CD4-positive, alpha-beta T cell treated with Interleukin-12 subunit alpha and Interleukin-12 subunit beta, for 1 hour (primary cell): ENCODE results near the gene TNFAIP8L3.
A peak's percentile ranks its signal among the peaks of the same experiment; 100 is the strongest.

Experiments
- DNase-seq: peaks from one replicate; pipeline ENCODE4 v3.0.0-alpha.2; 2020

TNFAIP8L3 gene

DNA sequence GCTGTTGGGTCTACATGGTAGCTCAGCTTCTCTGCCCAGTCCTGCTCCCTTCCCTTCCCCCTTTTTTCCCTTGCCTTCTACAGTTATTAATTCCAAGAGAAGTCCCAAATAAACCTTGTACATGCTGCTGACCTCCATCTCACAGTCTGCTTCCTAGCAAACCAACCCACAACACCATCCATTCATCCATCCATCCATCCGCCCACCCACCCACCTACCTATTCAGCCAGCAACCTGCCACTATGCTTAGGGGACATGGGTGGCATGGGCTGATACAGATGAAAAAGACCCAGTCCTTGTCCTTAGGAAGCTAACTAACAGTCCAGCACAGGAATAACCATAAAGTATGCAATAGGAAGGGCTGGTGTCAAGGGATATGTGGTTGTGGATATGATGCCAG is 5.7 kb downstream of the TNFAIP8L3 start:
- no peak for DNase-seq

DNA sequence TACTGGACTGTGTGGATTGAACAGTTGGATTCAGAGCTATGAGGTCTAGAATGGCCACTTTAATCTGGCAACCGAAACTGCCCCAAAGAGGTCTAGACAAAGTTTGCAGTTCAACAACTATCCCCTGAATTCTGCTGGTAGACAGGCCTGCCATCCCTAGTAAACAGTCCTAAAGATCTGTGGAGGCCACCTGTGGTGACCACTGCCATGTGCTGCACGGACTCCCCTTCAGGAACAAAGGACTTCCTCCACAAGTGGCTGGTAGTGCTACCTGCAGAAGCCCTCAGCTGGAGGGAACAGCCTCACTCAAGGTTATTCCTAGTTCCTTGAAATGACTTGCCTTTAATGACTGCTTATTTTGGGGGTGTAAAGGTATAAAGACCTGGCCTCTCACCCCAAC is 6.1 kb downstream of the TNFAIP8L3 start:
- no peak for DNase-seq

DNA sequence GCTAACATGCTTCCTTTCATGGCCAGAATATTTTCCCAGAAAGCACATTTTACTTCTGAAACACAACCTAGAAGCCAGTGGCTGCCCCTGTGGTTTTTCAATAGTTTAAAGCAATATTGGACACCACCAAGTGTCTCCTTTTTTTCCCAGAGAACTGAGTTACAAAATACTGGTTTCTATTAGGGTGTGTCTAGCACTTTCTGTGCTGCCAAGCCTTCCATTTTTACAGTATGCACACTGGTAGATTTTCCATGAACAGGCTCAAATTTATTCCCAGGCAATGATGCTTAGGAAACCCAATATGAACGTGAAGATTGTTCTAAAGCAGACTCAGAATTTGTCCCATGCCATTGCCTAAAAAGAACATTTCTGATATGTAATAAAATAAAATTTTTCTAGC is 7.2 kb downstream of the TNFAIP8L3 start:
- DNase-seq: no peak

DNA sequence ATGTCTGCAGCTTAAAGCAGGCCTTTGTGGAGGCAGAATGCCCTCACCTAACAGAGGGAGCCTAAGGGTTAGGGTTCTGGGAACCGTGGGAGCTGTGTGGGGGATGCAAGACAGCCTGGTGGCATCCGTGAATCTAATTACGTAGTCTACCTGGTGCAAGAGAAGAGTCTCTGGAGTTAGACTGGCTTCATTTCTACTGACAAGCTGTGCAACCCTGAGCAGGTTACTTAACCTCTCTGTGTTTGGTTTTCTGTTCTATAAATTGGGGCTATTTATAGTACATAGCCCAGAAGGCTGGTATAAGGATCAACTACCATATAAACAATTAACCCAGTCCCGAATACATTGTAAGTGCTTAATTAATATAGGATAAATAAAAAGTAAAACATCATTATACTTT is 8.3 kb downstream of the TNFAIP8L3 start:
- DNase-seq: no peak

DNA sequence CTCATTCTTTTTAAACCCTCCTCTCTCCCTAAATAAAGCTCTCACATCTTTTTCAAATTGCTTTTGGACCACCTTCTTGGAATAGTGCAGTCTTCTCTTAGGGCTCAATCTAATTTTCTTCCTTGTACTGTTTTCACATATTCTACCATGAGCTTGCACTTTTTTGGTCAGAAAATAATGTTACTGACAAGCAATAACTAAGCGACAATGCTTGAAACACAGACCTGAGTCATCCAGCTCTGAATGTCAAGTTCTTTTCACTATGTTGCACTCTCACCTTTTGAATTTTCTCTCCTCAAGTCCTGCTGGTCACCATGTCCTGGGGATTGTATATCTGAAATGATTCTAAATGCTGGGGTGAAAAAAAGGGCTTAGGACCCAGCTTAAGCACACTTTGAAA is 8.9 kb downstream of the TNFAIP8L3 start:
- DNase-seq: no peak

DNA sequence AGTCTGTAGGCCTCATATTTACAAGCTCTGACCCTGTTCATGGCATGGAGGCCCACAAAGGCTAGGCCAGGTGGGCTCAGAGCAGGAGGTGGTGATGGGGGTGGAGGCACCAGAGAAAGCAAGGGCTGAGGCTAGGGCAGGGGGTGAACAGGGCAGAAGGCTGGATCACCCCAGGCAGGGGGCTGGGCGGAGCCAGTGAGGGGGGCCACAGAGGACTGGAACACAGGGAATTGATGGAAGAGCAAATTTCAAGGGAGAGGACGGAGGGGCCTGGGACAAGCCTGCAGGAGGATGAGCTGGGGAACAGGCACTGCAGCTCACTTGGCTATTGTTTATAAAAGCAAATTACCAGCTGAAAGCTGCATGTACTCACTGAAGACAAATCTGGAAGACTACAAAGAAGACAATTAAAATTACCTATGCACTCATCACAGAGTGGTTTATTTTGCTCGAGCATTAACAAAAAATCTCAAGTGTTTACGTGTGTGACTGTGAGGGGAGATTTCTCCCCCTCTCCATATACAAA is 11.0 kb downstream of the TNFAIP8L3 start:
- no peak for DNase-seq

DNA sequence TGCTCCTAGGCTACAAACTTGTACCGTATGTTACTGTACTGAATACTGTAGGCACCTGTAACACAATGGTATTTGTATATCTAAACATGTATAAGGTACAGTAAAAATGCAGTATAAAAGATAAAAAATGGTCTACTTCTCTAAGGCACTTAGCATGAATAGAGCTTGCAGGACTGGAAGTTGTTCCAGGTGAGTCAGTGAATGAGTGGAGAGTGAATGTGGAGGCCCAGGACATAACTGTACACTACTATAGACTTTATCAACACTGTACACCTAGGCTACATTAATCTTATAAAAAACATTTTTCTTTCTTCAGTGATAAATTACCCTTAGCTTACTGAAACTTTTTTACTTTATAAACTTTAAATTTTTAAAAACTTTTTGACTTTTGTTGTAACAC is 12.5 kb downstream of the TNFAIP8L3 start:
- no peak for DNase-seq

DNA sequence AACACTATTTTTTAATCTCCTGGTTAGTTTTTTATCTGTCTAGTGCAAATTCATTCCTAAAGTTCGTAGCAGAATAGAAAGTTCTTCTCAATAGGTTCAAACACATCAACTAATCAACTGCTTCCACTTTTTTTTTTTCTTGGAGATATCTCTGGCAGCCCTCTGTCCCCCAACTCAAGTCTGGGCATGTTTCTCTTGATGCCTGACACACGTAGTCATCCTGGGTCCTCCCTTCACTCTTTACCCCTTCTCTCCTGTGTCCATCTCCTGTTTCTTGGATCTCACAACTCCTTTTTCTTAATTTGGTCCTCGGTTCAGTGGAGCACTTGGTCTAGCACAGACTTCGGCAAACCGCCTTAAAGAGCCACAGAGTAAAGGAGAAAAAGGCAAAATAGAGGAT is 14.4 kb downstream of the TNFAIP8L3 start:
- no peak for DNase-seq

DNA sequence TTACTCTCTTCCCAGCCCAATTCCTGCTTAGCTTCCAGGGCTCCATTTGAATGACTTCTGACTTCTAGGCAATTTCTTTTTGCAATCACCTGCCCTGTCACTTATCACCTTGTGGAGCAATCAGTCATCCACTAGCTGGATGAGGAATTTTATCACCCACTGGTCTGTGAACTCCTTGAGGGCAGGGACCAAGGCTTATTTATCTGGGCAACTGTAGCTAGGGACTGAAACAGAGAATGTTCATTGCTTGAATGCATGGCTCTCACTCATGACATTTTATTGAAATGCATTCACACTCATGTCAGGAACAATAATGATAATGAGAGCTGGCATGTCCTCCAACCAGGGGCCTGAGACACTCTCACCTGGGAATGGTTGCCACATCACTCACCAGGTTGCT is 15.5 kb downstream of the TNFAIP8L3 start:
- DNase-seq: no peak

DNA sequence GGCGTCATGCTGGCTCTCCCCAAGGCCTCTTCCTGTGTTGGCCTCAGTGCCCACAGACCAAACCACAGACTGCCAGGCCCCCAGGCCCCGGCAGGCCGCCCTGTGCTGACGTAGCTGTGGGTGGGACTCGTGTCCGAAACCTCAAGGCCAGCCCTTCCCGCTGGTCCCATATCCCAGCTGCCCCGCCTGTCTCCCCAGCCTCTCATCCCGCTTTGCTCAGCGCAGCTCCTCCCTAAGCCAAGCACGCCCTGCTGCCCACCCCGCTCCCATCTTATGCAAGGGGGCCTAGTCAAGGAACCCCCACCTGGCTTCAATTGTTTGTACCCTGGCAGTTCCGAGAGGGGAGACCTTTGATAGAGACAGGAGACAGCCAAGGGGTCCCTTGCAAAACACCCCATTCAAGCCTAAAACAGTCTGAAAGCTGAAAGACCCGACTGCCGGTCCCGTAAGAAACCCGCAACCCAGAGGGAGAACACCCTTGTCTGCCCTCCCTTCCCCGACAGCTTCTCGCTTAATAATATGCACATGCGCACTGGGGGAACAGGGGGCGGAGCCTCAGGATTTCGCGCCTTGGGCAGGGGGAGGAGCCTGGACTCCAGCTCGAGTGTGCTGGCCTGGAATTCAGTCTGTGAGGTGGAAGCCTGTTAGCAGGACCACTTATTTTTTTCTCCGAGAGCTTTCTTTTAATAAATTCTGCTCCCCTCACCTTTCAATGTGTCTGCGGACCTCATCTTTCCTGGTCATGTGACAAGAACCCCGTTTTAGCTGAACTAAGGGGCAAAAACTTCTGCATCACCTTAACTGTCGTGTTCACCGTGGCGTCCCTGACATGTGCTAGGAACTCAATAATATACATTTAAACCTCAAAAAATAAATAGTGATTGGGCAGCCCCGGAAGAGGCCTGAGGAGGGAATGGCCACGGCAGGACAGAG is 17.2 kb downstream of the TNFAIP8L3 start:
- DNase-seq: peak; percentile 61

DNA sequence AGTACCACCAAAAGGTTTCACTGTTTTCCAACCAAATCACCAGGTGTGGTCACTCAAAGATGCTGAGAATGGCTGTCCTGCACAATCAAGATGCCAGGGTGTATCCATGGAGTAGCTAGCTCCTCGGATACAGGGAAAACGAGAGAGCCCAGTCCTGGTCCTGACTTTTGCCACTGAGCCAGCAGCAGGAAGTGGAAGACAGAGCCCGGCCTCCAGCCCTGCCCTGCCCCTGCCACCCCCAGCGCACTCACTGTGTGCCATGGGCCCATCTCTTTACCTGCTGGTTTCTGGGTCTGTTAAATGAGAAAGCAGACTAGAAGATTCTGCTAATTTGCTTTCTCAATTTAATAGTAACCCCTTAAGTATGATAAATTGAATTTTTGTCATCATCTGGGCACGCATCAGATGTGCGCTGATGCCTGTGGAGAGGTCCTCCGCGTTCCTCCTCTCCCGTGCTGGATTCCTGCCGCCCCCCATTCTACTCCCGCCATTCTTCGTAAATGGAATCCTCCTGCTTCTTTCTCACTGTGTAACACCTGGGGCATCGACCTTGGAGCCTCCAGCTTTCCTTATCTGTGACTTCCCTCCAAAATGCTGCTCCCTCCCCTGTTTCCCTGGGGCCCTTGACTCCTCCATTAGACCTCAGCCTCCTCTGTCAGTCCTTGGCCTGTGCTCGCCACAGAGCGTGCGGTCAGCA is 18.0 kb downstream of the TNFAIP8L3 start:
- no peak for DNase-seq

DNA sequence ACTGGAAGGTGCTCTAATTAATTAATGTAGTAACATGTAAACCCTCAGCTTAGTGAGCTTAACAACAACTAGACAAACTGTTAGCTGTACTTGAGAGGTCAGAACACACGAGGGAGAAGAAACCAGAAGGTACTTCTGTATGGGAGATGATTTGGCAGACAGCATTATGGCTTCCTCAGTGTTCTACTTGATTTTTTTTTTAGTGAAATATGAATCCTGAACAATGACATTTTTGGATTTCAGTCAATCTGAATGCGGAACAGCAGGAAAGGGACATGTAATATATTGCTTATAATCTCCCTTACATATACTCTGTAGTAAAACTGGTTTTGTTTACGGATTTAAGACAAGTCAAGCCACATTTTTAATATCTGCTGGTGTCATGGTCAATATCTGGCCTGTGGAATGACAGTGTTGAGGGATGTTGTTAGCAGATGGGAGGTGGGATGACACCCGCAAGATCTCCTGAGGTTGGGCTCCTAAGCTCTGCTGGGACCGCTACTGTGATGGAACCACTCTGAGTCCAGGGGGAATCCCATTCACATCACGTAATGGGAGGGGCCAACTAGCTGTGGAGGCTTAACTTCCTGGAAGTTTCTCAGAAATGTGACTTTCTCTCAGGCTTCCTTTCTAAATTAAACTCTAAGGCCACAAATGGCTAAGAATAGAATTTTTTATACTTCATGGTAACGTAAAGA is 18.7 kb downstream of the TNFAIP8L3 start:
- DNase-seq: peak; percentile 3

DNA sequence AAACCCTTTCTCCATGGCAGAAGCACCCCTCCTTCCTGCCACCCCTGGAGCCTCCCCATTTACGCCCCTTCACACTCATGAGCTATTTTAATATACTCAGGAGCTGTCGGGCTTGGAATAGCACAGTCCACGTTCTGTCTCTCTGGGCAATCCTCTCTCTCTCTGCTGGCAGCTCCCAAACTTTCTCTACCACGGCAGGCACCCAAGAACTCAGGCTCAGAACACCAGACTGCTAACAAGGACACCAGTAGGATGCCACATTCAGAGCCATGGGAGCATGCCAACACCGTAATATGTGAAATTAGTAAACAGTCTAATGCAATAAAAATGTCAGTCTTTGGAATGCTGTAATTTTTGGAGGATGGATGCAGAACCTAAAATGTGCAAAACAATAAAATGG is 19.3 kb downstream of the TNFAIP8L3 start:
- no peak for DNase-seq

DNA sequence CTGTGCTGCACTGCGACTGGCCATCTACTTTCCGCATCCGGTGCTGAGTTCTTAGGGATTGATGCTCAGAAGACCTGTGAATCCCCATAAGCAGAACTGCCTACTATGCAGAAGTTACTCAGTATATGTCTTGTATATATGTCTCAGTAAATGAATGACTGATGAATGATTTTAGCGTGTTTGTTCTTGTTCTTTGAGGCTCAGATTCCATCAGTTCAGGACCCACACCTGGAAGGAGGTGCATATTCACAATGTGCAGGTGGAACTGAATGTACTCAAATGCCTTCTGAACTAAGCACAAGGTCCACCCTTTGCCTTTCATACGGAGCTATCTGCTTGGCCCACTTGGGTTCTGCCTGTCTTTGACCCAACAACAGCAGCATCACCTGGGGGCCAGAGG is 19.8 kb downstream of the TNFAIP8L3 start:
- DNase-seq: no peak

DNA sequence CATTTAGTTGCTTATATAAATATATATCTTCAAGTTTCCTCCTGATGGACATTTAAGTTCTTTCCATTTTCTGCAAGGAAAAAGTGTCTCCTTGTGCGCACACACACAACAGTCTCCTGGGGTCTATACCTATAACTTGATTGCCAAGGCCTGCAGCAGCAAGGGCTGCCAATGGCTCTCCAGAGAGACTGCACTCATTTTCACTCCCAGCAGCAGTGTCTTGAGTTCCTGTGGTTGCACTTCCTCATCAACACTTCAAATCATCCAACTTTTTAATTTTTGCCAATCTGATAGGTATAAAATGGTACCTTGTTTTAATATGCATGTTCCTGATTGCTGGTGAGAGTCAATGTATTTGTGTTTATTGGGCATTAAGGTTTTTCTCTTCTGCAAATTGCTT is 23.1 kb downstream of the TNFAIP8L3 start:
- no peak for DNase-seq

DNA sequence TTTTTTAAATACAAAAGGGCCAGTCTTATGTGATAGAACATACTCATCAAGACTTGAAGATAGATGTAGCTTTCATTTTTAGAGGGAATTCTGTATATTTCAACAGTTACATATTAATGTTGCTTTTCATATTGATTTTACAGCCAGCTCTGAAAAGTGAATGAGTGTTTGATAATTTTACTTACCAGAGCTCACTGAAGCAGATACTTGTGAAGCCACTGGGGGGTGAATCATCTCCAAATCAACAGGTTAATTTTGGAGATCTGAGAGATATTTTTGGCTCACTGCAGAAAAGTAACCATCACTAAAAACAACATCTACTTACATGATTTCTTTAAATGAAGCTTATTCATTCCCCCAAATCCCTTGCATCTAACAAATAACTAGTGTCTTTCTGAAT is 24.7 kb downstream of the TNFAIP8L3 start:
- DNase-seq: no peak

DNA sequence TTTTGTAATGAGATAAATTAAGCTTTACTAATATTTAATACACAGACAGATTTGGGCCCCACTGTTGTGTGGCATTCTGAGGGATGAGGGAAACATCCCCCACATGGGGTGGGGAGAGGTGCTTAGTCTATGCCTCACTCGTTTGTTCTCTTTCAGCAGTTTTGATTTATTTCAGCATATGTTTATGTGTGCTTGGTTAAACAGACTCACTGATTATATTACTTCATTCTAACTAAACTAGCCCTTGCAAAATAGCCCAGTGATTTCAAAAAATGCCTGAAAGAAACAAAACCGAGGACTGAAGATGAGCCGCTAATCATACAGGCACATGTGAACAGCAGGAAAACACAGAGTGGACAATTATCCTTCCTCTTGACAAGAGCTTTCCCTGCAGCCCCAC is 27.2 kb downstream of the TNFAIP8L3 start:
- no peak for DNase-seq

DNA sequence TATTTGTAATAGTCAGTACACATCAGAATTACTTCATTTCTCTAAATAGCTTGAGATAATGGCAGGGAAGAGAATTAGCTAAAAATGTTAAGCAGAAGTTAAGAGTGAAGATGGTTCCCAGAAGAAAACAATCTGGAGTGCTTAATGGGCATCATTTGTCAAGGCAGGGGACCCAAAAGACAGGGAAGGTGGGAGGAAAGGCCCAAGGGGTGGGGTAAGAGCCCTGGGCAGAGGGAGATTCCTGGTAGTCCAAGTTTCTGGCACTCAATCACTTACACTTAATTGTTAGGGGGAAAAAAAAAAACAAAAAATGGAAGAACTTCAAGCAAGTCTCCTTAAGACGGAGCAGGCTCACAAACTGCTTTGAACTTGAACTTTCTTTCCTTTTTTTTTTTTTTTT is 28.9 kb downstream of the TNFAIP8L3 start:
- DNase-seq: no peak

DNA sequence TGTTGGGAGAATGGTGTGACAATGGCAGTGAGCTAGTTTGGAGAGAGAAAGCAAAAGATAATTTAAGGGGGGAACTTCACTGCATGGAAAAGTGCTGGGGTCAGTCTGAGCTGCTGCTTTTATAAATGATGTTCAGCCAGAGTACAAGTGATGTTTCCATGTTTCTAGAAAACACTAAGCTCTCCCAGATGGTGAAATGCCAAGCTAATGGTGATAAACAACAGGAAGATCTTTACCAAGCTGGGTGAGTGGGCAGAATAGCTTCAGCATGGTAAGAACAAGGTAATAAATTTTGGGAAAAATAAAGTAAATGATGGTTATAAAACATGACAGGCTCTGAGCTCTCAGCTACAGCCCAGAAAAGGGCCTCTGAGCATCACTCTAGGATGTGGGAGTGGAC is 29.4 kb downstream of the TNFAIP8L3 start:
- DNase-seq: no peak

DNA sequence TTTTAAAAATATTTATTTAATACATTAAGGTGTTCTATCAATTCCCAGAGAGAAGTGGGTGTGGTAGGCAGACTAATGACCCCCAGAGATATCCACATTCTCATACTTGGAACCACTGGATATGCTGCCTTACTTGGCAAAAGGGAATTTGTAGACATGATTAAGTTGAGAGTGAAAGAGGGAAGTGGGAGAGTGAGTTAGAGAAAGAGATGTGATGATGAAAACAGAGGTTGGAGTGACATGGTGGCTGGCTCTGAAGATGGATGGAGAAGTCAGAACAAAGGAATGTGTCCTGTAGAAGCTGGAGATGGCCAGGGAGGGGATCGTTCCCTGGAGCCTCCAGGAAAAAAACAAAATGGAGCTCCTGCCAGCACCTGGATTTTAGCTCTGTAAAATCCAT is 32.0 kb downstream of the TNFAIP8L3 start:
- no peak for DNase-seq

DNA sequence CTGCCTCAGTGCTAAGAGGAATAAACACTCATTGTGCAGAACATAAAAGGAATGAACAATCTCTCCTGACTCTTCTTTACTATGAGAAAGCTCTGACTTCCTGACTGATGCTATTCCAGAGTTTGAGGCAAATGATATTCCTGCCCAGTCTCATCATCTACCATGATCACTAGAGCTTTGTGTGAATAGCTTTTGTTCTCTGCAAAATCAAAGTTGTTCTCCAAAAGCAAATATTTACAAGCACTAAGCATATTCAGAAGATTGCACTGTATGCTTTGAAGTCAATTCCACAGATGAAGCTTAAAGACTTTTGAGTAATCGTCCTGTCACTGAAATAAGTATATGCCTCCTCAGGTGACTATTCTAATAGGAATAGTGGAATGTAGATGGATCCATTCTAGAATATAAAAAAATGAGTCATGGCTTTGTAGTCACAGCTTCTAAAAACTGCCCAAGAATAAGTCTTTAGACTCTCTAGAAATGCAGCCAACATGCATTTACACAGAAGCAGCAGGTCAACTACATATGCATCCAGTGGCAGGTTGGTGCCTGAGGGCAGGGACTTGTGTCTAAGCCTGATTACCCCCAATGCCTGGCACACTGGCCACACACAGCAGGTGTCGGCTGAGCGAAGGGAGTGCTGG is 34.6 kb downstream of the TNFAIP8L3 start:
- DNase-seq: no peak

DNA sequence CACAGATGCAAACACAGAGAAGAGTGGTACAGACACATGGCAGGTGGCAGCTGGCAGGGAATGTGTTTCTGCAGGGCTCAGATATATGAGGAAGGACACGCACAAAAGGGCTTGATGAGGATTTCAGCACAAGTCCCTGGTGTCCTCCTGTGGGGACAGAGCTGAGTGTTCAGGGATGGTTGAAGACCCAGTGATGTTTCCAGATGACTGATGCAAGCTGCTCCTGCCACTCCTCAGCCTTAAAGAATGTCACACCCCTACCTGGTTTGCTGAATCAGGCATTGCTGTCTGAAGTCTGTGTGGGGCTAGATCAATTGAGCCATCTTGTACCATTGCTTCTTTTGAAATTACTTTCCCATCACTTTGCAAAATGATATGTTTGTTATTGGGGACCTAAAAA is 40.2 kb downstream of the TNFAIP8L3 start:
- no peak for DNase-seq

DNA sequence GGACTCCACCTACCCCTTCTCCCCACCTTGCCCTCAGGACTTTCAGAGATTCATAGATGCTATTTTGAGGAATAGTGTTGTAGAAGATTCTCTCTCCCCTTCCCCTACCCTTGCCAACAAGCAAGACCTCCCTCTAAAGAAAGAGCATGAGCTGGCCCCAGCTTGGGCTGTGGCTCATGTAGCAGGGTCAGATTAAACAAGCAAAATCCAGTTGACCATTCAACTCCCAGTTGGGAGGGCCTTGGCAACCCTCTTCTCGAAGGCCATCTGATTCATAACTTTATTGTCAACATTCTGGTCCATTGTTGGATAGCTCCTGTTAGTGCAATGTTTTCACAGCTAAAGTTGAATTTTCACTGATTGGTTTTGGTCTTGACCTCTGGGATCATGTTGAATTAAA is 41.1 kb downstream of the TNFAIP8L3 start:
- no peak for DNase-seq
